ENCODE results near the gene PAFAH1B1.

Gene PAFAH1B1

GRCh38 chr17:2710803-2711607 lies 117.6 kb downstream of the PAFAH1B1 start (continued):
- TF ChIP-seq PRDM2 (tag by site-specific recombination; IDR thresholded peaks at IDR 0.05; ENCODE audit: borderline replicate concordance) (no peak), ZNF560 (tag by site-specific recombination; IDR thresholded peaks at IDR 0.05; ENCODE audit: borderline replicate concordance) (no peak), ZSCAN5A (tag by site-specific recombination; IDR thresholded peaks at IDR 0.05) (no peak), GFI1B (tag by site-specific recombination; IDR thresholded peaks at IDR 0.05) (no peak), ZNF266 (tag by site-specific recombination; IDR thresholded peaks at IDR 0.05; ENCODE audit: low read depth) (no peak), ZNF530 (tag by site-specific recombination; IDR thresholded peaks at IDR 0.05; ENCODE audit: low read depth) (no peak), REST (tag by site-specific recombination; IDR thresholded peaks at IDR 0.05) (no peak), KLF17 (tag by site-specific recombination; IDR thresholded peaks at IDR 0.05) (no peak), ZNF423 (tag by site-specific recombination; IDR thresholded peaks at IDR 0.05) (no peak), ZNF747 (tag by site-specific recombination; IDR thresholded peaks at IDR 0.05) (no peak), ZSCAN16 (tag by site-specific recombination; IDR thresholded peaks at IDR 0.05) (no peak), KLF7 (tag by site-specific recombination; IDR thresholded peaks at IDR 0.05; ENCODE audit: borderline replicate concordance) (no peak), ZNF404 (tag by site-specific recombination; IDR thresholded peaks at IDR 0.05) (no peak), ZNF2 (tag by site-specific recombination; IDR thresholded peaks at IDR 0.05) (no peak), ZNF621 (tag by site-specific recombination; IDR thresholded peaks at IDR 0.05) (no peak), SETDB1 (IDR thresholded peaks at IDR 0.05; ENCODE audit: insufficient read length, low read length) (no peak), ZNF677 (tag by site-specific recombination; IDR thresholded peaks at IDR 0.05) (no peak), ZNF610 (tag by site-specific recombination; IDR thresholded peaks at IDR 0.05; ENCODE audit: borderline replicate concordance) (no peak), ZNF776 (tag by site-specific recombination; IDR thresholded peaks at IDR 0.05; ENCODE audit: borderline replicate concordance) (no peak), CTCF (tag by site-specific recombination; IDR thresholded peaks at IDR 0.05) (peak; percentile 24; the same call in 1 of the 2 replicates), ZNF658 (tag by site-specific recombination; IDR thresholded peaks at IDR 0.05) (no peak), ZNF585B (tag by site-specific recombination; IDR thresholded peaks at IDR 0.05) (no peak), ZNF140 (tag by site-specific recombination; IDR thresholded peaks at IDR 0.05) (no peak), TRIM28 (IDR thresholded peaks at IDR 0.05; ENCODE audit: borderline replicate concordance, low read length) (no peak), RBAK (tag by site-specific recombination; IDR thresholded peaks at IDR 0.05) (no peak), ZNF629 (tag by site-specific recombination; IDR thresholded peaks at IDR 0.05) (no peak), ZNF600 (tag by site-specific recombination; IDR thresholded peaks at IDR 0.05) (peak; percentile 61; the same call in 1 of the 2 replicates)

Measured in HEK293 (cell line).